H1 (cell line): ENCODE measurements around the gene TIAM2. TPM values are rescaled to one million over a fixed set of nuclear protein-coding genes. Genes with fewer than 3 reads are reported as not detected.

Experiments used
- CTCF ChIA-PET: fragments of 300-600 bp; sonication (Branson Sonifier 250); formaldehyde crosslinking; loops from one replicate; lab custom pipeline; 2021; ENCODE audit not compliant: partially characterized antibody; lab: Charles Lee
- POLR2A ChIA-PET: fragments of 300-600 bp; sonication (Branson Sonifier 250); formaldehyde crosslinking; loops from one replicate; lab custom pipeline; 2021; ENCODE audit warnings: inconsistent platforms; ENCODE audit not compliant: partially characterized antibody; lab: Charles Lee
- DNase-seq, 2 experiments: peaks; one replicate each; pipeline versions ENCODE4 v3.0.0 to v3.0.0-alpha.2; 2010 to 2022; ENCODE audit warnings: low spot score in 2 of 2, low read depth in 1 of 2, mixed read lengths in 1 of 2
- FAIRE-seq: peaks from 2 replicates; lab custom pipeline; 2011; peaks lifted over from hg19 to GRCh38; lab: Jason Lieb, UNC
- H2AFZ ChIP-seq: 2 replicates; pipeline ENCODE4 v1.8.1; 2012; ENCODE audit warnings: low read length, inconsistent platforms
- H2AK5ac ChIP-seq: 2 replicates; pipeline ENCODE4 v1.6.1; 2013; ENCODE audit warnings: low read depth, low read length
- H2BK120ac ChIP-seq: replicated peaks from 2 replicates; pipeline ENCODE3; 2013; ENCODE audit warnings: low read depth, low read length, inconsistent platforms
- H2BK12ac ChIP-seq: 2 replicates; pipeline ENCODE4 v1.6.1; 2013; ENCODE audit warnings: low read depth, low read length
- H2BK15ac ChIP-seq: 2 replicates; pipeline ENCODE4 v1.6.1; 2013; ENCODE audit warnings: low read length
- H2BK20ac ChIP-seq: 2 replicates; pipeline ENCODE4 v1.6.1; 2013; ENCODE audit warnings: low read length
- H2BK5ac ChIP-seq: 2 replicates; pipeline ENCODE4 v1.6.1; 2013; ENCODE audit warnings: low read depth, low read length
- H3K14ac ChIP-seq: 2 replicates; pipeline ENCODE4 v1.6.1; 2013; ENCODE audit warnings: inconsistent platforms; ENCODE audit not compliant: insufficient read length
- H3K18ac ChIP-seq: 2 replicates; pipeline ENCODE4 v1.6.1; 2013; ENCODE audit warnings: low read length; ENCODE audit errors: extremely low read depth
- H3K23ac ChIP-seq: 2 replicates; pipeline ENCODE4 v1.6.1; 2013; ENCODE audit warnings: inconsistent platforms; ENCODE audit not compliant: insufficient read length
- H3K23me2 ChIP-seq: 2 replicates; pipeline ENCODE4 v1.6.1; 2013; ENCODE audit warnings: low read depth, low read length
- H3K27ac ChIP-seq: 2 replicates; pipeline ENCODE4 v1.6.1; 2011; ENCODE audit warnings: low read depth, low read length, inconsistent platforms
- H3K27me3 ChIP-seq, 4 experiments: replicated peaks in 1 of 4; 1 replicate in 1 of 4; 2 replicates in 3 of 4; pipeline versions ENCODE4 v1.6.1 to v1.8.1; 2011 to 2013; ENCODE audit warnings: low read length in 3 of 4, mild to moderate bottlenecking in 3 of 4, inconsistent platforms in 2 of 4, mixed read lengths in 2 of 4, moderate library complexity in 1 of 4; ENCODE audit not compliant: control insufficient read depth in 3 of 4, insufficient read depth in 3 of 4; ENCODE audit errors: extremely low read depth in 1 of 4
- H3K36me3 ChIP-seq, 4 experiments: 2 replicates each; pipeline versions ENCODE4 v1.6.1 to v1.8.1; 2011 to 2013; ENCODE audit warnings: mild to moderate bottlenecking in 4 of 4, low read length in 3 of 4, moderate library complexity in 2 of 4, control low read depth in 1 of 4, inconsistent platforms in 1 of 4; ENCODE audit not compliant: insufficient read depth in 4 of 4, control insufficient read depth in 2 of 4
- H3K4ac ChIP-seq: replicated peaks from 2 replicates; pipeline ENCODE3; 2013; ENCODE audit warnings: low read length, low read depth, mixed read lengths, inconsistent platforms; ENCODE audit not compliant: insufficient read length
- H3K4me1 ChIP-seq, 4 experiments: replicated peaks in 1 of 4; 1 replicate in 1 of 4; 2 replicates in 3 of 4; pipeline versions ENCODE4 v1.6.1 to v1.8.1; 2011 to 2013; ENCODE audit warnings: low read length in 3 of 4, inconsistent platforms in 2 of 4, mixed read lengths in 1 of 4; ENCODE audit not compliant: insufficient read depth in 4 of 4, control insufficient read depth in 3 of 4
- H3K4me2 ChIP-seq, 2 experiments: 2 replicates each; pipeline versions ENCODE4 v1.6.1 to v1.8.1; 2011 to 2013; ENCODE audit warnings: low read depth in 2 of 2, low read length in 2 of 2, control low read depth in 1 of 2, inconsistent platforms in 1 of 2, mild to moderate bottlenecking in 1 of 2; ENCODE audit not compliant: insufficient read depth in 1 of 2
- H3K4me3 ChIP-seq, 4 experiments: fragments of 200-600, 300-600 bp in 1 of 4; sonication (generic), shearing (Covaris generic), sonication (Bioruptor Twin) in 1 of 4; 2 replicates each; pipeline versions ENCODE4 v1.5.1 to v1.8.1; 2011 to 2016; ENCODE audit warnings: low read length in 4 of 4, low read depth in 3 of 4, control low read depth in 2 of 4, inconsistent platforms in 2 of 4, mild to moderate bottlenecking in 2 of 4, mixed read lengths in 1 of 4, moderate library complexity in 1 of 4; ENCODE audit not compliant: insufficient read depth in 2 of 4; ENCODE audit errors: extremely low read depth in 1 of 4
- H3K56ac ChIP-seq: replicated peaks from 2 replicates; pipeline ENCODE3; 2013; ENCODE audit warnings: low read depth, mild to moderate bottlenecking, mixed read lengths, low read length, inconsistent platforms; ENCODE audit not compliant: insufficient read length
- H3K79me1 ChIP-seq: 2 replicates; pipeline ENCODE4 v1.6.1; 2013; ENCODE audit warnings: low read depth, low read length, control low read depth
- H3K79me2 ChIP-seq, 2 experiments: 2 replicates each; pipeline versions ENCODE4 v1.6.1 to v1.8.1; 2012 to 2013; ENCODE audit warnings: low read length in 2 of 2, mild to moderate bottlenecking in 2 of 2, inconsistent platforms in 1 of 2; ENCODE audit not compliant: insufficient read depth in 2 of 2, control insufficient read depth in 1 of 2
- H3K9ac ChIP-seq, 4 experiments: replicated peaks in 1 of 4; 1 replicate in 1 of 4; 2 replicates in 3 of 4; pipeline versions ENCODE4 v1.6.1 to v1.8.1; 2011 to 2013; ENCODE audit warnings: low read depth in 3 of 4, low read length in 3 of 4, control low read depth in 2 of 4, mild to moderate bottlenecking in 2 of 4, moderate library complexity in 2 of 4, inconsistent platforms in 1 of 4; ENCODE audit errors: extremely low read depth in 1 of 4
- H3K9me3 ChIP-seq, 2 experiments: 2 replicates each; pipeline versions ENCODE4 v1.6.1 to v1.8.1; 2012 to 2013; ENCODE audit warnings: mild to moderate bottlenecking in 2 of 2, moderate library complexity in 2 of 2, control low read depth in 1 of 2, inconsistent platforms in 1 of 2, low read depth in 1 of 2, low read length in 1 of 2, mixed read lengths in 1 of 2; ENCODE audit not compliant: insufficient read depth in 2 of 2
- H4K20me1 ChIP-seq, 2 experiments: replicated peaks in 1 of 2; 2 replicates each; pipeline versions ENCODE3 to v1.8.1; 2011 to 2013; ENCODE audit warnings: inconsistent platforms in 2 of 2, low read length in 2 of 2, mild to moderate bottlenecking in 1 of 2; ENCODE audit not compliant: insufficient read depth in 2 of 2, control insufficient read depth in 1 of 2
- H4K5ac ChIP-seq: 2 replicates; pipeline ENCODE4 v1.6.1; 2013; ENCODE audit warnings: low read length, low read depth, mixed read lengths, inconsistent platforms; ENCODE audit not compliant: insufficient read length
- H4K8ac ChIP-seq: 2 replicates; pipeline ENCODE4 v1.8.0; 2013; ENCODE audit warnings: mild to moderate bottlenecking, moderate library complexity, low read length, inconsistent platforms; ENCODE audit not compliant: insufficient read depth; ENCODE audit errors: extremely low read depth
- H4K91ac ChIP-seq: replicated peaks from 2 replicates; pipeline ENCODE3; 2013; ENCODE audit warnings: low read length, mixed read lengths, inconsistent platforms; ENCODE audit not compliant: insufficient read length
- SIX5 ChIP-seq: IDR thresholded peaks from 2 replicates; pipeline ENCODE4 v1.6.1; 2011; ENCODE audit warnings: mild to moderate bottlenecking, low read depth, low read length
- SP2 ChIP-seq: IDR thresholded peaks from 2 replicates; pipeline ENCODE4 v1.6.1; 2012; ENCODE audit warnings: mild to moderate bottlenecking, low read length, inconsistent platforms
- WGBS, 2 experiments: shearing (Covaris generic) in 1 of 2; methylation state at CpG; one replicate each; pipeline versions ENCODE4 v1.1.6 to v1.1.7; 2013 to 2015; ENCODE audit warnings: low lambda C conversion rate in 2 of 2, mixed read lengths in 2 of 2, inconsistent platforms in 1 of 2, low coverage in 1 of 2, missing lambda C conversion rate in 1 of 2; ENCODE audit not compliant: insufficient replicate concordance in 2 of 2, insufficient coverage in 1 of 2, insufficient read length in 1 of 2; ENCODE audit errors: extremely low coverage in 1 of 2, missing lambda C conversion rate in 1 of 2; 5-methylcytosine and 5-hydroxymethylcytosine counted together
- polyA plus RNA-seq, 7 experiments: library from polyadenylated mRNA; depleted of rRNA in 3 of 7; stranded (reverse) in 5 of 7; unstranded in 2 of 7; fragments of >200 nt in 5 of 7; fragments of 200-250 nt in 2 of 7; gene quantifications; 1 replicate in 5 of 7; 2 replicates in 1 of 7; 4 replicates in 1 of 7; pipeline versions ENCODE4 v1.2.1 to v1.2.3, GENCODE V29; 2011 to 2013; ENCODE audit warnings: missing spikeins in 2 of 7, mixed read lengths in 2 of 7
- total RNA-seq: library from RNA; stranded (reverse); fragmentation: NEBNext Ultra II Directional; extraction: Animal tissue kit (Norgen Biotek cat#: 25700); gene quantifications from 2 replicates; pipeline ENCODE4 v1.2.1, GENCODE V29; 2021

Gene TIAM2
- total and polyA plus RNA-seq, 2 of the 8 experiments (the other 6 are each of a cell fraction or from before 2014, with no cell fraction given) = 7.4 to 23.9 TPM

DNA sequence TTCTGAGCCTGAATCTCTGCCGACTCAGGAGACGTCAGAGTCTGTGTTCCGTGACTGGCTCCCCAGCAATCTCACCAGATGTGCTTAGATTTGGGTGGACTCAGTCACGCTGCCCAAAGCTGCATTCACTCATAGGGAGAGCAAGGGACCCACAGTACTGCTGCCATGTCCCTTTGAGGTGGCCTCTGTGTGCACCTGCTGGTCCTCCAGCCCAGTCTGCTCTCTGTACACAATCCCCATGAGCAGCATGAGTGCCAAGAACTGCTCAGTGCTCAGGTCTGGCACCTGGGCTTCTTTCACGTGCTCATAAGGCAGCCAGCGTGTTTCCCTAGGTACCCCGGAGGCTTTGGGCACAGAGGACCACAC is 44.2 kb upstream of the TIAM2 start:
- POLR2A ChIA-PET = no interaction called here
- H4K8ac ChIP-seq = no peak overlapping the region
- no peak overlapping the region for H2BK15ac ChIP-seq
- H3K79me1 ChIP-seq = no peaks in the 10 kb centered on the region; the same call in 1 of the 2 replicates
- H4K91ac ChIP-seq = no peak overlapping the region
- no peak overlapping the region for H2BK120ac ChIP-seq
- no peak overlapping the region for H2AFZ ChIP-seq
- no peak overlapping the region for H3K23ac ChIP-seq
- TF ChIP-seq SP2 = no peak
- no peak for TF ChIP-seq SIX5
- TF ChIP-seq, all 59 proteins: peak for 0
- Histone ChIP-seq H3K4me3 (no peak overlapping the region), H4K5ac (no peak overlapping the region), H2AK5ac (no peak overlapping the region), H2BK20ac (no peak overlapping the region), H3K79me2 (no peaks in the 10 kb centered on the region), H3K4me2 (no peak overlapping the region), H3K4me1 (no peaks in the 10 kb centered on the region), H3K36me3 (no peaks in the 10 kb centered on the region), H3K4ac (no peak overlapping the region), H3K9ac (no peak overlapping the region), H3K27me3 (no peaks in the 10 kb centered on the region), H3K23me2 (no peaks in the 10 kb centered on the region), H3K18ac (no peak overlapping the region), H3K27ac (no peak overlapping the region), H3K56ac (no peak overlapping the region), H4K20me1 (no peaks in the 10 kb centered on the region), H2BK5ac (no peak overlapping the region), H3K14ac (no peak overlapping the region), H2BK12ac (no peak overlapping the region), H3K9me3 (no peaks in the 10 kb centered on the region)
- FAIRE-seq (no peak), DNase-seq (no peak)
- CTCF ChIA-PET = interaction anchor here (1.2 to 3.9 kb wide), 3 partner anchors 9 to 32 kb away, joined by 3 to 18 read pairs (median 5); no protein-coding TSS in a partner anchor
- 90% methylated on average over 7 of the region's 7 CpGs; no CpG with 5 or more reads in 1 of the 2 experiments for WGBS, 2 experiments
